Vagina (tissue), 2 donors: ENCODE measurements around the gene BGN.

Experiments
- CTCF ChIP-seq, 3 experiments: fragments of 450-650 bp in 2 of 3; fragments of 200-600 bp in 1 of 3; sonication (generic) in 1 of 3; IDR thresholded peaks; one replicate each; pipeline ENCODE4 v1.5.1; 2017 to 2019; ENCODE audit warnings: antibody characterized with exemption in 3 of 3, mild to moderate bottlenecking in 2 of 3, moderate library complexity in 2 of 3
- POLR2A ChIP-seq, 2 donors: fragments of 450-650 bp; IDR thresholded peaks; one replicate each; pipeline ENCODE4 v1.6.1; 2017; ENCODE audit warnings: antibody characterized with exemption in 2 of 2, mild to moderate bottlenecking in 2 of 2, moderate library complexity in 2 of 2
- POLR2AphosphoS5 ChIP-seq, 2 donors: sonication (generic); formaldehyde crosslinking; IDR thresholded peaks; one replicate each; pipeline ENCODE4 v1.9.0; 2017; ENCODE audit warnings: antibody characterized with exemption in 2 of 2, mild to moderate bottlenecking in 2 of 2, low read depth in 1 of 2; ENCODE audit not compliant: insufficient read depth in 1 of 2

GRCh38 chrX:153445856-153446635 lies 48.7 kb upstream of the BGN start, which contains the start of gene TREX2:
- TF ChIP-seq POLR2A (IDR thresholded peaks at IDR 0.05) (no peak), POLR2AphosphoS5 (IDR thresholded peaks at IDR 0.05; ENCODE audit: insufficient read depth in 1 of 2, low read depth in 1 of 2) (no peak), CTCF (IDR thresholded peaks at IDR 0.05) (no peak)
